ENCODE measurements around the gene NID1.

GRCh38 chr1:236016083-236016482, 48.8 kb downstream of the NID1 start:
- TF ChIP-seq, protein P1, sequence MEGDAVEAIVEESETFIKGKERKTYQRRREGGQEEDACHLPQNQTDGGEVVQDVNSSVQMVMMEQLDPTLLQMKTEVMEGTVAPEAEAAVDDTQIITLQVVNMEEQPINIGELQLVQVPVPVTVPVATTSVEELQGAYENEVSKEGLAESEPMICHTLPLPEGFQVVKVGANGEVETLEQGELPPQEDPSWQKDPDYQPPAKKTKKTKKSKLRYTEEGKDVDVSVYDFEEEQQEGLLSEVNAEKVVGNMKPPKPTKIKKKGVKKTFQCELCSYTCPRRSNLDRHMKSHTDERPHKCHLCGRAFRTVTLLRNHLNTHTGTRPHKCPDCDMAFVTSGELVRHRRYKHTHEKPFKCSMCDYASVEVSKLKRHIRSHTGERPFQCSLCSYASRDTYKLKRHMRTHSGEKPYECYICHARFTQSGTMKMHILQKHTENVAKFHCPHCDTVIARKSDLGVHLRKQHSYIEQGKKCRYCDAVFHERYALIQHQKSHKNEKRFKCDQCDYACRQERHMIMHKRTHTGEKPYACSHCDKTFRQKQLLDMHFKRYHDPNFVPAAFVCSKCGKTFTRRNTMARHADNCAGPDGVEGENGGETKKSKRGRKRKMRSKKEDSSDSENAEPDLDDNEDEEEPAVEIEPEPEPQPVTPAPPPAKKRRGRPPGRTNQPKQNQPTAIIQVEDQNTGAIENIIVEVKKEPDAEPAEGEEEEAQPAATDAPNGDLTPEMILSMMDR (IDR thresholded peaks at IDR 0.05) = no peak
- TF ChIP-seq POLR2A (IDR thresholded peaks at IDR 0.05) = no peak
